ENCODE data around the gene UQCRH.
"Not testable (repeated sequence)": the region's sequence is repeated elsewhere in the genome, so short reads cannot be mapped to it uniquely, and the experiment has no call there.

UQCRH gene

GRCh38 chr1:46300673-46301405 is 2.7 kb upstream of the UQCRH start:
- DNase-seq (ENCODE audit: low read depth), result no peak

- no peak for DNase-seq (ENCODE audit: low read depth)
Measured at GRCh38 chr1:46301406-46301807, 2.1 kb upstream of the UQCRH start.

GRCh38 chr1:46301808-46302640 is 1.5 kb upstream of the UQCRH start:
- no peak for DNase-seq (ENCODE audit: low read depth)

- no peak for DNase-seq (ENCODE audit: low read depth)
Measured at GRCh38 chr1:46302641-46303037, 859 bp upstream of the UQCRH start.

GRCh38 chr1:46303872-46304326 is 401 bp downstream of the UQCRH start:
- no peak for DNase-seq (ENCODE audit: low read depth)

- DNase-seq (ENCODE audit: low read depth), result no peak
Measured at GRCh38 chr1:46306159-46306530, 2.6 kb downstream of the UQCRH start.

- no peak for DNase-seq (ENCODE audit: low read depth)
Measured at GRCh38 chr1:46309401-46310159, 6.1 kb downstream of the UQCRH start.

GRCh38 chr1:46310321-46310720 is 6.8 kb downstream of the UQCRH start:
- DNase-seq (ENCODE audit: low read depth), result no peak

- DNase-seq (ENCODE audit: low read depth), result no peak
Measured at GRCh38 chr1:46315669-46316403, 12.3 kb downstream of the UQCRH start.

GRCh38 chr1:46317323-46317722 is 13.8 kb downstream of the UQCRH start:
- DNase-seq (ENCODE audit: low read depth), result no peak

GRCh38 chr1:46319301-46319700 is 15.8 kb downstream of the UQCRH start:
- DNase-seq (ENCODE audit: low read depth), result not testable (repeated sequence)

- not testable (repeated sequence) for DNase-seq (ENCODE audit: low read depth)
Measured at GRCh38 chr1:46319960-46320914, 16.7 kb downstream of the UQCRH start.

- not testable (repeated sequence) for DNase-seq (ENCODE audit: low read depth)
Measured at GRCh38 chr1:46322191-46322590, 18.7 kb downstream of the UQCRH start.

GRCh38 chr1:46325285-46326076 is 22.0 kb downstream of the UQCRH start:
- not testable (repeated sequence) for DNase-seq (ENCODE audit: low read depth)

GRCh38 chr1:46328182-46328581 is 24.7 kb downstream of the UQCRH start:
- not testable (repeated sequence) for DNase-seq (ENCODE audit: low read depth)

GRCh38 chr1:46329807-46330206 is 26.3 kb downstream of the UQCRH start:
- DNase-seq (ENCODE audit: low read depth), result not testable (repeated sequence)

GRCh38 chr1:46330381-46330780 is 26.9 kb downstream of the UQCRH start:
- not testable (repeated sequence) for DNase-seq (ENCODE audit: low read depth)

GRCh38 chr1:46331786-46332540 is 28.5 kb downstream of the UQCRH start:
- DNase-seq (ENCODE audit: low read depth), result not testable (repeated sequence)

Data from fibroblast of the conjunctiva (primary cell).